Measurements from ENCODE around the gene LHX8. TPM values are rescaled to one million over a fixed set of nuclear protein-coding genes. Genes with fewer than 3 reads are reported as not detected.

Gene LHX8
- total and polyA plus RNA-seq, 9 of the 15 experiments (the other 6 are each of a cell fraction or from before 2014, with no cell fraction given) = not detected

- TF ChIP-seq DEAF1 (CRISPR knock-in tag; IDR thresholded peaks at IDR 0.05) (no peak), ZNF436 (CRISPR knock-in tag; IDR thresholded peaks at IDR 0.05) (no peak), ELF2 (CRISPR knock-in tag; IDR thresholded peaks at IDR 0.05) (no peak)
These were observed 74.7 kb downstream of the LHX8 start (continued) for GRCh38 chr1:75208862-75209261.

Small RNA genes within 50 kb of the gene (small RNA-seq; reads per million reads assigned to genes)
- gene RNU6-622P = not detected
